GM18498 (cell line): ENCODE measurements around the gene SHTN1.

Source experiments
- ATAC-seq: cut with Tn5 transposase; IDR thresholded peaks from one replicate; pipeline ENCODE4 v1.9.1; 2021; ENCODE audit warnings: mild to moderate bottlenecking, moderate library complexity; ENCODE audit not compliant: unreplicated experiment

SHTN1 gene

DNA sequence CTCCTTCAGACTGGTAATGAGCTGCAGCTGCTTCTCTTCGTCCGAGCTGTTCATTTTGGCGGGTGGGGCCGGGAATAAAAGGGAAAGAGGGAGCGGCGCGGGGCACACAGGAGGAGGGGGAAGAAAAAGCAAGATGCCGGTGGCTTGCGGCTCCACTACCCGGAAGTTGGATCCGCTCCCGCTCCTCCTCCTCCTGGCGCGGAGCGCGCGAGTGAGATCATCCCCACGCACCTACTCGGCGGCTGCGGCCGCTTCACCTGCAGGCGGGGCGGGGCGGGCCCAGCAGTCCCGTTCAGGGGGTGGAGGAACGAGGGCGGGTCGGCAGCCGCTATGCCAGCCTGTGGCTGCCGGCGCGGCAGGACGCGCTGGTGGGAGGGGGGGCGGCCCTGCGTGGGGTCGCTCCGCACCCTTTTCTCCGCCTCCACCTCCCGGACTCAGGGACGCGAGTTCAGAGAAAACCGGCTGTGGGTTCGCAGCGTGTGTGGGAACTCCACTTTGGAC lies at the start of gene SHTN1:
SHTN1 (minus strand) TSS at position 162 of the 501 bp plus-strand sequence; CDS start at position 54, 108 bp downstream.
- peak; percentile 58 for ATAC-seq

- ATAC-seq = no peak
Observed at GRCh38 chr10:117053482-117053881, 48.5 kb upstream of the SHTN1 start.

DNA sequence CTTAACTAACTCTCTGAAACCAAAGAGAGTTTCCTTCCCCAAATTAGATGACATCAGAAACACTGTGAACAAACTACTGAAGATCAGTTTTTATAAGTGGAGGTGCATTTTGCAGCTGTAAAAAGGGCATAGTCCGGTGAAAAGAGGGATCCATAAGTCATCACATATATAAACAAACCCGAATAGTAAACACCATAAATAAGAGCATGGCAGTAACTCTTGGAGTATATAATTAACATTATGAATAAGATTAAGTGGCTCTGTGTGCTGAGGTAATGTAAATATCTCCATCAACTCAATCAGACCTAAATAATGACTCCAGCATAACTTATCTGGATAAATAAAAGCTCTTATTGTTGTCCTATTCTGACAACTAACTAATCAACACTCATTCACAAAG lies 43.0 kb upstream of the SHTN1 start:
- ATAC-seq = no peak

GRCh38 chr10:117016266-117016665 lies 11.3 kb upstream of the SHTN1 start:
- ATAC-seq = no peak

DNA sequence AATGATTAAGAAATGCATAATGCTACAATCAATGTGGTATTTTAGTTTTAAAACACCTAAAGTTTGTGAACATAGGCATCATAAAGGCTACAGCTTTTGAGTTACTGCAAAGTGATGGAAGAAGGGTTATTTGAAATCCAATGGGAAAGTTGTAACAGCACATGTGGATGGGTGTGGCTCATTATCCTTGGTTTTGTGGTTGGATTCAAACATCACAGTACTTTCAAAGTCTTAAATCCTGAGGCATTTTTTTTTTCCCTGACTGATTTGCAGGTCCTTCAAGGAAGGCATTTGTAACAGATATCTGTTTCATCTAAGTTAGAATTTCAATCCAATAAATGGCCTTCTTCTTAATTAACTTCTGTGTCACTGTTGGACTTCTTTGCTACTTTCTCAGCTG lies 9.8 kb upstream of the SHTN1 start:
- no peak for ATAC-seq

GRCh38 chr10:117007080-117007479 lies 2.1 kb upstream of the SHTN1 start:
- no peak for ATAC-seq

DNA sequence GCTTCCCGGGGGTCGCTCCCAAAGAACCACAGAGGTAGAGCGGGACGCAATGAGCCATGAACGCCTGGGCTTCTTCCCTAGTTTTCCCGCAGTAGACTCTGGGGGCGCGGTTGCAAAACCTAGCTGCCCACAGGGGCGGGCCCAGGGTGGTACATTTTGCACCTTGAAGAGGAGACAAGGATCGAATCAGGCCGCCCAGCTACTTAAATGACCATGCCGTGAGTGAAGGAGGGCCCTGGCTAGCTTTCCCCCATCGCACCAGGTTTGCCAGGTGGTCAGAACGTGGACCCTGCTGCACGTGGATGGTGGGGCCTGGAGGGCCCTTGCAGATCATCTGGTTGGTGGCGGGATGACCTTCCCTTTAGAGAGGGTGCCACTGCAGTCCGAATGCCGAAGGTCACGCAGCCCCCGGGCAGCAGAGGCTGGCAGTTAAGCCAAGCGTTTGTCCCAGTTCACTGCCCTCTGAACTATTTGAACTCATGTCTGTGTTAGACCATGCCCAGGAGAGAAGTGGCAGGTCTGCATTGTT lies 604 bp upstream of the SHTN1 start:
- ATAC-seq = no peak

DNA sequence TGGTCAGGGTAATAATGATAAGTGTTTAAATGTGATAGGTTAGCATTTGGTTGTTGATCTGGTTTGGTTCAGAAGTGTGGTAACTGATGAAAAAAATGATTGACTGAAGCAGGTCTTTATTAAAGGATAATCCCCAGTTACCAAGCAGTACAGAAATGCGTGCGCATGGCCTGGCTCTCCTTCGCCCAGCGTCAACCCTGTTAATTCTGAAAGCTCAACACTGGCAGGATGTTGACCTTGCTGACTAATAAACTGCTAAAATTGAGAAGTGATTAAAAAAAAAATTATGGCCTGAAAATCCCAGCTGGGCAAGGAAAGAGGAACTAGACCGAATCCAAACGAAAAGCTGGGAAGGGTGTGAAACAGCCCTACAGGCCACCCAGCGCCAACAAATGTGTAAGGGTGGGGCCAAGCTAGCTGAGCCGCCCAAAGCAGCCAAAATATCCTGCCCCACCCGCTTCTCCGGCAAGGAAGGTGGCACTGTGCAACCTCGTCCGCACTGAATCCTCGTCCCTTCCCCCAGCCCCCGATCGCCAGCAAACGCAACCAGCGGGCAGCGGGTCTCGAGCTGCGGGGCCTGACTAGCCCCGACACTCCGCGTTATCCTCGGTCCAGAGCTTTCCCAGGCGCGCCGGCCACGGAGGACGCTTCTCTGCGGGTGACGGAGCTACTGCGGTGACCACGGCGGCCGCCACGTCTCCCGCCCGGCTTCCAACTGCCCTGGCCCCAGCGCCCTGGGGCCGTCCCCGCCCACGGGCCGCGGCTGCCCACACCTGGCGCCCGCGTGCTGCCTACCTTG lies 561 bp downstream of the SHTN1 start:
- ATAC-seq = peak; percentile 56

DNA sequence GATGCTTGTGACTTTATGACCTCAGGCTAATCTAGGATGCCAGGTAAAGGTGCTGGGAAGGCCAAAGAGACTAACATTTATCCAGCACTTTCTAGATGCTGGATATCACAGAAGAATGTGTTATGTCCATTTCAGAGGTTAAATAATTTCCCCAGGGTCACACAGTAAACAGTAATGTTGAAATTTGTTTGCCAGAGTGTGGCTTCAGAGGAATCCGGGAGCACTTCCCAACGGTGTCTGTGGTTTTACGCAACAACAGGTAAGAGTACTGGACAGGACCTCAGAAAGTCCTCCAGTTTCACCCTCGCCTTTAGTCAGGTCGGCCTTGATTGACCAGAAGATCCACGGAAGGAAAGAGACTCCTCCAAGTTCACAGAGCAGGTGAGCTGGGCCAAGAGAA lies 1.7 kb downstream of the SHTN1 start:
- no peak for ATAC-seq

DNA sequence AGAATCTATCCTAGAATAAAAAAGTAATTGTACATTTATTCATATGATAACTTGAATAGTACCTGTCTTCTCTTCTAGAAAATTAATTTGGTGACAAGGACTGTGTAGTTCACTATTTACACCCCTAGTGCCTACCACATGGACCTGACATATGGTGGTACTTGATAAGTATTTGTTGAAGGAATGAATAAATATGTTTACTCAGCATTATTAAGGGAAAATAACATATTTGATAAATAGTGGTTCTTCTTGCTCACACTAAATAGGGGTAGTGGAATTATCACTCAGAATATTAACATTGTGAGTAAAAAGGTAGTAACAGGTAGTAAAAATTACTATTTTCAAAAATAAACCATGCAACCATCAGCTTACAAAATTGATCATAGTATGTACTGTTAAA lies 2.8 kb downstream of the SHTN1 start:
- no peak for ATAC-seq

- no peak for ATAC-seq
Observed at GRCh38 chr10:117001144-117001543, 3.8 kb downstream of the SHTN1 start.

DNA sequence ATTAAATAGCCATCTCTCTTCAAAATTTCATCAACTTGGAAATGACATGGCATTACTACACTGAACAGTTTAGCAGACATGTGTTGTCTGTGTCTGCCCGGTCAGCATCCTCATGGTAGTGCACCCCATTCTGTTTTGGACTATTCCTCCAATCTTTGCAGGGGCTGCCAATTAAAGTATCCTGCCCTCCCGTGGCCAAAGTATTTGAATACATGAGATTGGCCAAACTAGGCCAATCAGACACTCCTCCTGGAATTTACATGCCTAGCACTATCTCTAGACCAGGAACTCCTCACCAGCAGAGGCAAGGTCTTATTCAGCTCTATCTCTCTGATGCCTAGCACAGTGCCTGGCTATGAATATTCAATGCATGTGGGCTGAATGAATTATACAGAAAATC lies 4.4 kb downstream of the SHTN1 start:
- ATAC-seq = no peak

- ATAC-seq = no peak
Observed at GRCh38 chr10:116998172-116998571, 6.8 kb downstream of the SHTN1 start.

DNA sequence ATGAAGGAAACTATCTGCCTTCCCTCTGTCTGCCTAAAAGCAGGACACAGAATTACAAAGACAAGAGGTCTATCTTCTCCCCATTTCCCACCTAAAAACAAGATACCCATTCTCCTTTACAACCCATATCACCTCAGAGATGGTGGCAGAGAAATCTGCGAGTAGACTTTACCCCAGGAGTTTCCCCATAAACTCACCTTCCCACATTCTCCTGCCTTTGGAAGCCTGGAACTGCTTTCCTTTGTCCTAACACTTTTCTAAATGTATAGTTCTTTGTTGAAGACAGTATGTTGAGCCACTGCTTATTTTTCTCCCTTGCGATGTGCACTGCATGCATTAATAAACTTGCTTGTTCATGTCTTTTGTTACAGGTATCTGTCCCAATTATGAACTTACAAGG lies 8.0 kb downstream of the SHTN1 start:
- no peak for ATAC-seq

- no peak for ATAC-seq
Observed at GRCh38 chr10:116995648-116996047, 9.3 kb downstream of the SHTN1 start.

DNA sequence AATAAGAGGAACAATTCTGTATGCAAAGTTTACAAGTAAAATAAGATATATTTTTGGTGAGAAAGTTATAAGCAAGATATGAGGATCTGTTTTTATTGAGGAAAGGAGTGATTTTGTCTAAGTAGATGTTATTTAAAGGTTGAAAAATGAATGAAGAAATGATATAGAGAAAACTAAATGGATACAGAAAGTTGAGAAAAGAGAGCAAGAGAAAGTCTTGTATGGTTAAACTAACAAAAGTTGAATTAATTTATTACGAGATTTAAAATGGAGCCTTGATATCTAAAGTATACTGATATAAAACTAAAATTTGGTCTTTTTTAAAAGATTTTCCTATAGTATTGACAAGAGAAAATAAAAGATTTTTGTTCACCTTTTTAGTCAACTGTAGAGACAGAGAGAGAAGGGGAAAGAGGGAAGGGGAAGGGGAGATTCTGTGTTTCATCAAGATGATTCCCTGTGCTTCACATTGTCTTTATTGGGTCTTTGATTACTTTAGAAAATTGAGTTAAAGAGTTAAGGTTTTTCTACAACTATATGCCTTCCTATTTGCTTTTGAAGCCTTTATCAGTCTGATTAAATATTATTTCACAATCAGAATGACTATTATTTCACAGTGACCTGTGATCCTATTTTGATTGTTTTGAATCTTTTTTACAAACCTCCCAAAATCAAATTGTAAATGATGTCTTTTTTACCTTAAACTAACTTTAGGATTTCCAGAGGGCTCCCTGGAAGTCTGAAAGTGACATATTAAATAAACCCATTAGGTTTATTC lies 10.7 kb downstream of the SHTN1 start:
- ATAC-seq = no peak

DNA sequence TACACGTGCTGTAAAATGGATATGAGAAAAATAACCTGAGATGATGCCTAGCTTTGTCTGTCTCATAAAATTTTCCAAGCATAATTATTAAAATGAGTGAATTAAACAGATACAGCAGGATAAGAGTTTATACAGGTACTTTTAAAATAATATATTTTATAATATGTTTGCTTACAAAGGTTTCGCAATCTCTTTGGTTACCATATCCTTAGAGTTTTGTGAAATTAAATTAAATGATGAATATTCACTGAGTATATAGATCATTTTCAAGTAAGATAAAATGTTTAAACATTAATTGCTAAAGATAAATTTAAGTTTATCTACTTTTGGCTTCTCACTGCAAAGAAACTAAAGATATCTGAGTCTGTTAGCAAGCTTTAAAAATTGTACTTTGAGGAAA lies 11.4 kb downstream of the SHTN1 start:
- ATAC-seq = no peak

GRCh38 chr10:116992183-116992582 lies 12.8 kb downstream of the SHTN1 start:
- ATAC-seq = no peak

DNA sequence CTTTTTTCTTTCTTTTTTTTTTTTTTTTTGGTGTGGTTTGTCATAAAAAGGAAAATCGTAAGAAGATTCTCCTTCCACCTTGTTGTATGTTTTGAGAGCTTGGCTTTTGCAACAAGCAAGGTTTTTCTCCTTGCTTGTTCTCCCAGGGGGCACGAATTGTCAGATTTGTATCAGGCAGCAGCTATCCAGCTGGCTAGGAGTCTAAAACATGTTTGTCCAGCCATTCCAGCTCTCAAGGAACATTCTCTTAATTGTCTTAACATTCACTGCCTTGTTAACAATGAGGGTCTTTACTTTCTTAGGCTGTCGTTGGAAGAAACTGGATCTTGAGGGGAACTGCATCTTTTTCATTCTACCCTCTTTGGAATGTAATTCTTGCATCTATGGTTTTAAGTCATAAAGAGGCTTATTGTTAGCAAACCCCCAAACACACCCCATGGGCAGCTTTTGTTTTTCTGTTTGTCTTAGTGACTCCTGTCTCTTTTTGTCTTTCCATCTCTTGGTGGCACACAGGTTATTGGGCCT lies 14.6 kb downstream of the SHTN1 start:
- ATAC-seq = no peak

- ATAC-seq = no peak
Observed at GRCh38 chr10:116989439-116989838, 15.5 kb downstream of the SHTN1 start.

DNA sequence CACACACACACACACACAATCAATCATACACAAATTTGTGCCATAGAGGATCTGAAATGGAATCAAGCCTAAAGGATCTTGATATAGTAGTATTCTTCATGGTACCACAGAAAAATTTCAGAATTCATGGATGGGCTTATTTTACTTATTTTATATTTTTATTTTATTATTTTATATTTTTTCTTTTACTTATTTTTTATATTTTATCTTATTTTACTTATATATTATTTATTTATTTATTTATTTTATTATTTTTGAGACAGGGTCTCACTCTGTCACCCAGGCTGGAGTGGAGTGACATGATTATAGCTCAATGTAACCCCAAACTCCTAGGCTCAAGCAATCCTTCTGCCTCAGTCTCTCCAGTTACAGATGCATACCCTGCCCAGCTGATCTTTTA lies 16.7 kb downstream of the SHTN1 start:
- ATAC-seq = no peak

GRCh38 chr10:116985611-116986010 lies 19.4 kb downstream of the SHTN1 start:
- ATAC-seq = no peak
